Endothelial cell of hepatic sinusoid (primary cell): ENCODE results near the gene IL18.

ENCODE experiments used
- in situ Hi-C: cut with HindIII; loops from 2 replicates; pipeline ENCODE4 v1.10.0; 2017; ENCODE audit warnings: low sequenced_read_pairs

Gene IL18

GRCh38 chr11:112163875-112164685 is at the start of gene IL18:
TSS of gene IL18 (minus strand) at chr11:112164094. CDS start at chr11:112155053, 9,041 bp downstream.
- in situ Hi-C loops, result loop anchor here (5.0 kb wide), 1 partner anchor 33 kb away; no protein-coding TSS in a partner anchor

GRCh38 chr11:112212710-112213109 is 48.8 kb upstream of the IL18 start:
- in situ Hi-C loops, result no loop called here

- in situ Hi-C loops, result no loop called here
Observed at GRCh38 chr11:112212290-112212689, 48.4 kb upstream of the IL18 start.

GRCh38 chr11:112211536-112211935 is 47.6 kb upstream of the IL18 start:
- in situ Hi-C loops, result no loop called here

- in situ Hi-C loops, result no loop called here
Observed at GRCh38 chr11:112210890-112211289, 47.0 kb upstream of the IL18 start.

- in situ Hi-C loops, result no loop called here
Observed at GRCh38 chr11:112206071-112206470, 42.2 kb upstream of the IL18 start.

GRCh38 chr11:112200252-112200651 is 36.4 kb upstream of the IL18 start:
- in situ Hi-C loops, result no loop called here

- in situ Hi-C loops, result loop anchor here (5.0 kb wide), 2 partner anchors 37 to 38 kb away; partner anchors contain the start of gene IL18
Observed at GRCh38 chr11:112199101-112199500, 35.2 kb upstream of the IL18 start.

- in situ Hi-C loops, result loop anchor here (5.0 kb wide), 2 partner anchors 34 to 41 kb away; partner anchors contain the start of gene IL18
Observed at GRCh38 chr11:112196519-112197087, 32.7 kb upstream of the IL18 start.

- in situ Hi-C loops, result loop anchor here (5.0 kb wide), 2 partner anchors 34 to 41 kb away; partner anchors contain the start of gene IL18
Observed at GRCh38 chr11:112195951-112196351, 32.1 kb upstream of the IL18 start.

GRCh38 chr11:112195113-112195512 is 31.2 kb upstream of the IL18 start:
- in situ Hi-C loops, result loop anchor here (5.0 kb wide), 2 partner anchors 33 to 42 kb away; partner anchors contain the start of gene IL18

- in situ Hi-C loops, result no loop called here
Observed at GRCh38 chr11:112186304-112186703, 22.4 kb upstream of the IL18 start.

- in situ Hi-C loops, result no loop called here
Observed at GRCh38 chr11:112185883-112186282, 22.0 kb upstream of the IL18 start.

GRCh38 chr11:112182867-112183266 is 19.0 kb upstream of the IL18 start:
- in situ Hi-C loops, result no loop called here

GRCh38 chr11:112179601-112180000 is 15.7 kb upstream of the IL18 start:
- in situ Hi-C loops, result loop anchor here (5.0 kb wide), 1 partner anchor 77 kb away; no protein-coding TSS in a partner anchor

- in situ Hi-C loops, result loop anchor here (5.0 kb wide), 1 partner anchor 77 kb away; no protein-coding TSS in a partner anchor
Observed at GRCh38 chr11:112178936-112179335, 15.0 kb upstream of the IL18 start.

- in situ Hi-C loops, result loop anchor here (5.0 kb wide), 1 partner anchor 76 kb away; no protein-coding TSS in a partner anchor
Observed at GRCh38 chr11:112178428-112178827, 14.5 kb upstream of the IL18 start.

GRCh38 chr11:112177589-112177988 is 13.7 kb upstream of the IL18 start:
- in situ Hi-C loops, result loop anchor here (5.0 kb wide), 1 partner anchor 75 kb away; no protein-coding TSS in a partner anchor

- in situ Hi-C loops, result loop anchor here (5.0 kb wide), 1 partner anchor 74 kb away; no protein-coding TSS in a partner anchor
Observed at GRCh38 chr11:112176077-112176476, 12.2 kb upstream of the IL18 start.

GRCh38 chr11:112175599-112175952 is 11.7 kb upstream of the IL18 start:
- in situ Hi-C loops, result loop anchor here (5.0 kb wide), 1 partner anchor 73 kb away; no protein-coding TSS in a partner anchor

GRCh38 chr11:112174789-112175598 is 11.1 kb upstream of the IL18 start, which contains the start of gene BCO2:
TSS of gene BCO2 (plus strand) at chr11:112175512. CDS start at chr11:112175602, 90 bp downstream.
- in situ Hi-C loops, result loop anchor here (5.0 kb wide), 1 partner anchor 73 kb away; no protein-coding TSS in a partner anchor
